Measurements from ENCODE around the gene HLA-F.

- no peak for TF ChIP-seq SP2 (tag by site-specific recombination; IDR thresholded peaks at IDR 0.05)
- no peak for TF ChIP-seq ZNF175 (tag by site-specific recombination; IDR thresholded peaks at IDR 0.05)
Measured at GRCh38 chr6:29728875-29729270, 5.6 kb downstream of the HLA-F start.
